ENCODE results near the gene RBM33.

DNA sequence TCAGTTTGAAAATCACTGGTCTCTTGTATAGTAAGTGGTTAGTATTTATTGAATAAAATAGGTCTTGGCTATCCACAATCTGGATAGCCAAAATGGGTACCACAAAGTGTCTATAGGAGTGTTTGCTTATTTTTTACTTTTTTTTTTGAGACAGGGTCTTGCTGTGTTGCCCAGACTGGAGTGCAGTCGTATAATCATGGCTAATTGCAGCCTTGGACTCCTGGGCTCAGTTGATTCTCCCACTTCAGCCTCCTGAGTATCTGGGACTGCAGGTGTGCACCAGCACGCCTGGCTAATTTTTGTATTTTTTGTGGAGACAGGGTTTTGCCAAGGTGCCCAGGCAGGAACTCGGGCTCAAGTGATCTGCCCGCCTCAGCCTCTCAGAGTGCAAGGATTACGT lies 2.8 kb downstream of the RBM33 start:
- TF ChIP-seq EZH2 (IDR thresholded peaks at IDR 0.05), result no peak
- no peak for TF ChIP-seq POLR2AphosphoS5 (IDR thresholded peaks at IDR 0.05; ENCODE audit: borderline replicate concordance, low read depth, low read length)
